Kidney (tissue), 14 donors: Measurements from ENCODE around the gene CP. TPM values are rescaled to one million over a fixed set of nuclear protein-coding genes. Genes with fewer than 3 reads are reported as not detected.
A peak's percentile ranks its signal among the peaks of the same experiment; 100 is the strongest.

Experiments
- DNase-seq, 5 donors: peaks; one replicate each; pipeline ENCODE4 v3.0.0-alpha.2; 2013 to 2020
- FAIRE-seq: peaks from 2 replicates; lab custom pipeline; 2012; peaks lifted over from hg19 to GRCh38; lab: Jason Lieb, UNC
- H3K27ac ChIP-seq, 2 donors: one replicate each; pipeline ENCODE4 v1.7.0; 2013; ENCODE audit warnings: low read depth in 2 of 2, low read length in 2 of 2, inconsistent platforms in 1 of 2
- H3K27me3 ChIP-seq: one replicate; pipeline ENCODE4 v1.7.1; 2013; ENCODE audit warnings: low read length, inconsistent platforms; ENCODE audit not compliant: control insufficient read depth, insufficient read depth
- H3K36me3 ChIP-seq, 3 donors: one replicate each; pipeline versions ENCODE4 v1.7.0 to v1.7.1; 2013; ENCODE audit warnings: low read length in 3 of 3, control low read depth in 1 of 3, inconsistent platforms in 1 of 3; ENCODE audit not compliant: insufficient read depth in 3 of 3, control insufficient read depth in 2 of 3
- H3K4me1 ChIP-seq, 3 donors: one replicate each; pipeline versions ENCODE4 v1.7.0 to v1.7.1; 2013; ENCODE audit warnings: low read length in 3 of 3, inconsistent platforms in 1 of 3, low read depth in 1 of 3; ENCODE audit not compliant: control insufficient read depth in 2 of 3, insufficient read depth in 2 of 3
- H3K4me3 ChIP-seq, 3 donors: one replicate each; pipeline versions ENCODE4 v1.7.0 to v1.8.1; 2013; ENCODE audit warnings: low read length in 3 of 3, control low read depth in 1 of 3, inconsistent platforms in 1 of 3
- H3K9ac ChIP-seq, 3 donors: one replicate each; pipeline versions ENCODE4 v1.7.0 to v1.7.1; 2013; ENCODE audit warnings: low read length in 3 of 3, control low read depth in 1 of 3, inconsistent platforms in 1 of 3
- H3K9me3 ChIP-seq, 3 donors: one replicate each; pipeline versions ENCODE4 v1.7.0 to v1.7.1; 2013; ENCODE audit warnings: low read length in 3 of 3, control low read depth in 1 of 3, inconsistent platforms in 1 of 3; ENCODE audit not compliant: control insufficient read depth in 2 of 3, insufficient read depth in 1 of 3
- intact Hi-C: fragments of 100-400 bp; cut with DNase I; formaldehyde crosslinking; loops from one replicate; pipeline ENCODE4 v1.11.1; 2022
- polyA plus RNA-seq: library from polyadenylated mRNA; stranded (reverse); fragments of 350-450 nt; fragmentation: Illumina TruSeq; extraction: RNeasy Lipid Tissue Mini Kit (QIAGEN cat#74804); gene quantifications from one replicate; pipeline ENCODE4 v1.2.3, GENCODE V29; 2014; ENCODE audit warnings: low read depth, low replicate concordance; ENCODE audit not compliant: insufficient read depth
- total RNA-seq: library from RNA; stranded (reverse); fragmentation: NEBNext Ultra II Directional; extraction: Animal tissue kit (Norgen Biotek cat#: 25700); gene quantifications from one replicate; pipeline ENCODE4 v1.2.1, GENCODE V29; 2021
- TF ChIP-seq, protein P1 (sequence below): IDR thresholded peaks from 3 replicates; pipeline ENCODE4 v1.5.1; 2012; ENCODE audit warnings: mild to moderate bottlenecking, moderate library complexity, borderline replicate concordance; ENCODE audit not compliant: insufficient read depth; ENCODE audit errors: extremely low read depth
- donor health status: control.
- donor health status: control.
- donor health status: control.
- donor health status: control.
- donor health status: control.
- donor health status: DM: yes; HTN: yes; CAD: no.
- donor health status: Normal renal cell carcinoma (clear cell type).

Gene CP
- total and polyA plus RNA-seq, 2 donors from 2014 or later = 5.3 to 72.1 TPM

DNA sequence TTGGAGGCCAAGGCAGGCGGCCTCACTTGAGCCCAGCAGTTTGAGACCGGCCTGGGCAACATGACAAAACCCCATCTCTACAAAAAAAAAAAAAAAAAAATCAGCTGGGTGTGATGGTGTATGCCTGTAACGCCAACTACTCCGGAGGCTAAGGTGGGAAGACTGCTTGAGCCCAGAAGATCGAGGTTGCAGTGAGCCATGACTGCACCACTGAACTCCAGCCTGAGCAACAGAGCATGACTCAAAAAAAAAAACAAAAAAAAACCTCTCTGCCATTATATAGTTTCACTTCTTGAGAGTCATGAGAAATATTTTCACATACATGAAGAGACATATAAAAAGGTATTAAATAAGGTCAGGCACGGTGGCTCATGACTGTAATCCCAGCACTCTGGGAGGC, 45.9 kb upstream of the CP start:
- no peak for FAIRE-seq
- intact Hi-C loops = no loop called here
- TF ChIP-seq, protein P1, sequence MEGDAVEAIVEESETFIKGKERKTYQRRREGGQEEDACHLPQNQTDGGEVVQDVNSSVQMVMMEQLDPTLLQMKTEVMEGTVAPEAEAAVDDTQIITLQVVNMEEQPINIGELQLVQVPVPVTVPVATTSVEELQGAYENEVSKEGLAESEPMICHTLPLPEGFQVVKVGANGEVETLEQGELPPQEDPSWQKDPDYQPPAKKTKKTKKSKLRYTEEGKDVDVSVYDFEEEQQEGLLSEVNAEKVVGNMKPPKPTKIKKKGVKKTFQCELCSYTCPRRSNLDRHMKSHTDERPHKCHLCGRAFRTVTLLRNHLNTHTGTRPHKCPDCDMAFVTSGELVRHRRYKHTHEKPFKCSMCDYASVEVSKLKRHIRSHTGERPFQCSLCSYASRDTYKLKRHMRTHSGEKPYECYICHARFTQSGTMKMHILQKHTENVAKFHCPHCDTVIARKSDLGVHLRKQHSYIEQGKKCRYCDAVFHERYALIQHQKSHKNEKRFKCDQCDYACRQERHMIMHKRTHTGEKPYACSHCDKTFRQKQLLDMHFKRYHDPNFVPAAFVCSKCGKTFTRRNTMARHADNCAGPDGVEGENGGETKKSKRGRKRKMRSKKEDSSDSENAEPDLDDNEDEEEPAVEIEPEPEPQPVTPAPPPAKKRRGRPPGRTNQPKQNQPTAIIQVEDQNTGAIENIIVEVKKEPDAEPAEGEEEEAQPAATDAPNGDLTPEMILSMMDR = no peak

DNA sequence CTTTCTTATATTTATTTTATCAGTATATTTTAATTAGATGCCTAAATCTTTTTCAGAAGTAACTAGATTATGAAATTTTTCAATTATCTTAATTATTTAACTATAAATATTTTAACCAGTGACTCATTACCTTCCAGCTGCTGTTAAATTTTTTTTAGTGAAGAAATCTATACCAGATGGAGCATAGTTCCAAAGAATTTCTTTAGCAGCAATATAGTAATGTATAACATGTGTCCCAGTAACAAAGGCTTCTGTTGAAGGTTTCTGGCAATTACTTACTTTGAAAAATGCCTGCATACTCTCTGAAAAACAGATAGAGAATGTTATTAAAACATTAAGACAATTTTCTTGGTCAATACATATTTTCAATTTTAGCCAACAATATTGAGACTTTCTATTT, 45.1 kb upstream of the CP start:
- Histone ChIP-seq H3K4me3 (no peak overlapping the region), H3K36me3 (no peaks in the 10 kb centered on the region), H3K27me3 (no peaks in the 10 kb centered on the region), H3K27ac (no peak overlapping the region), H3K9ac (no peak overlapping the region), H3K9me3 (no peaks in the 10 kb centered on the region), H3K4me1 (no peaks in the 10 kb centered on the region)
- DNase-seq (no peak), FAIRE-seq (peak; percentile 65)
- TF ChIP-seq, protein P1 = no peak
- intact Hi-C loops = no loop called here

More for the DNA sequence above, 45.9 kb upstream of the CP start:
- no peaks in the 10 kb centered on the region for H3K36me3 ChIP-seq
- no peaks in the 10 kb centered on the region for H3K9me3 ChIP-seq
- DNase-seq = no peak
- H3K4me1 ChIP-seq = no peaks in the 10 kb centered on the region
- no peak overlapping the region for H3K9ac ChIP-seq
- no peak overlapping the region for H3K4me3 ChIP-seq
- no peaks in the 10 kb centered on the region for H3K27me3 ChIP-seq
- H3K27ac ChIP-seq = no peak overlapping the region

- no peaks in the 10 kb centered on the region for H3K4me1 ChIP-seq
- H3K9me3 ChIP-seq = no peaks in the 10 kb centered on the region
- TF ChIP-seq, protein P1 = no peak
- H3K4me3 ChIP-seq = no peak overlapping the region
- H3K9ac ChIP-seq = no peak overlapping the region
- DNase-seq (no peak), FAIRE-seq (no peak)
- H3K36me3 ChIP-seq = no peaks in the 10 kb centered on the region
- H3K27ac ChIP-seq = no peak overlapping the region
- H3K27me3 ChIP-seq = no peaks in the 10 kb centered on the region
- intact Hi-C loops = no loop called here
Observed at GRCh38 chr3:149263856-149264255, 42.2 kb upstream of the CP start.

DNA sequence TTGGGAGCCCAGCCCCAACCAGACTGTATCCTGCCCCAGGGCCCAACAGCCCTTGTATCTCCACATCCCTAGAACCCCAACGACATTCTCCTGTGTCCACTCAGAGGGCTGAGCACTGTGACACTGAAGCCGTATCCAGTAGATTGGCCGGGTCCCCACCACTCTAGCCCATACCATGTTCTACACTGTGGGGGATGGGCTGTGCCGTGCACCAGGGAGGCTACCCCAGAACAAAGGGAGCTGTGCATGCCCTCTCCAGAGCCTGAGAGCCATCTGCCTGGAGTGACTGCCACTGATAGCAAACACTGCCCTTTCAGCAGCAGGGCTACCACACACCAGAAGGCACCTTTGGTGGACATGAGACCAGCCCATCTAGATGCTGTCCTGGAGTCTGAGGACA, 37.1 kb upstream of the CP start:
- no peak overlapping the region for H3K9ac ChIP-seq
- no peaks in the 10 kb centered on the region for H3K9me3 ChIP-seq
- TF ChIP-seq, protein P1 = no peak
- no peak for FAIRE-seq
- DNase-seq = no peak
- H3K27me3 ChIP-seq = no peaks in the 10 kb centered on the region
- intact Hi-C loops = no loop called here
- no peak overlapping the region for H3K27ac ChIP-seq
- no peak overlapping the region for H3K4me3 ChIP-seq
- peaks cover 0 to 5% (median 0%) of the 10 kb centered on the region in 3 donors for H3K4me1 ChIP-seq
- no peaks in the 10 kb centered on the region for H3K36me3 ChIP-seq
